COR-L47 (cell line): Measurements from ENCODE around the gene TCAP.

Experiments
- DNase-seq: peaks from one replicate; lab custom pipeline; 2025; lab: John Stamatoyannopoulos, UW

TCAP gene

GRCh38 chr17:39648616-39649366 is 16.4 kb upstream of the TCAP start:
- no peak for DNase-seq

GRCh38 chr17:39650121-39650579 is 15.0 kb upstream of the TCAP start:
- DNase-seq, result no peak

- no peak for DNase-seq
These were observed 13.1 kb upstream of the TCAP start for GRCh38 chr17:39651923-39652586.

GRCh38 chr17:39652587-39653315 is 12.4 kb upstream of the TCAP start:
- no peak for DNase-seq

GRCh38 chr17:39653316-39653661 is 11.9 kb upstream of the TCAP start:
- no peak for DNase-seq

GRCh38 chr17:39653662-39654331 is 11.4 kb upstream of the TCAP start:
- DNase-seq, result peak; percentile 19

- no peak for DNase-seq
These were observed 10.0 kb upstream of the TCAP start for GRCh38 chr17:39655105-39655504.

- DNase-seq, result no peak
These were observed 6.8 kb upstream of the TCAP start for GRCh38 chr17:39658346-39658745.

GRCh38 chr17:39658760-39659159 is 6.4 kb upstream of the TCAP start:
- no peak for DNase-seq

- DNase-seq, result no peak
These were observed 5.7 kb upstream of the TCAP start for GRCh38 chr17:39659279-39660010.

- DNase-seq, result no peak
These were observed 5.2 kb upstream of the TCAP start for GRCh38 chr17:39660011-39660360.

- no peak for DNase-seq
These were observed 4.5 kb upstream of the TCAP start for GRCh38 chr17:39660397-39661385.

GRCh38 chr17:39661744-39662541 is 3.2 kb upstream of the TCAP start:
- no peak for DNase-seq

GRCh38 chr17:39662551-39663339 is 2.4 kb upstream of the TCAP start:
- DNase-seq, result peak; percentile 41

- DNase-seq, result no peak
These were observed 1.8 kb upstream of the TCAP start for GRCh38 chr17:39663340-39663687.

GRCh38 chr17:39663688-39664580 is 1.2 kb upstream of the TCAP start:
- DNase-seq, result no peak

- DNase-seq, result peak; percentile 74
These were observed 584 bp downstream of the TCAP start for GRCh38 chr17:39665642-39666224.

- no peak for DNase-seq
These were observed 1.1 kb downstream of the TCAP start for GRCh38 chr17:39666231-39666600.
